Uterus (tissue), 2 donors: ENCODE data around the gene OR52N4.

Source experiments
- POLR2A ChIP-seq, 2 donors: fragments of 450-650 bp; IDR thresholded peaks; one replicate each; pipeline ENCODE4 v1.6.1; 2016; ENCODE audit warnings: antibody characterized with exemption in 2 of 2, mild to moderate bottlenecking in 1 of 2, moderate library complexity in 1 of 2
- TF ChIP-seq, protein P1 (sequence below), 4 experiments: fragments of 200-600 bp in 2 of 4; fragments of 450-650 bp in 2 of 4; sonication (generic) in 2 of 4; IDR thresholded peaks; one replicate each; pipeline ENCODE4 v1.5.1; 2016 to 2019; ENCODE audit warnings: antibody characterized with exemption in 4 of 4, mild to moderate bottlenecking in 2 of 4, moderate library complexity in 1 of 4

DNA sequence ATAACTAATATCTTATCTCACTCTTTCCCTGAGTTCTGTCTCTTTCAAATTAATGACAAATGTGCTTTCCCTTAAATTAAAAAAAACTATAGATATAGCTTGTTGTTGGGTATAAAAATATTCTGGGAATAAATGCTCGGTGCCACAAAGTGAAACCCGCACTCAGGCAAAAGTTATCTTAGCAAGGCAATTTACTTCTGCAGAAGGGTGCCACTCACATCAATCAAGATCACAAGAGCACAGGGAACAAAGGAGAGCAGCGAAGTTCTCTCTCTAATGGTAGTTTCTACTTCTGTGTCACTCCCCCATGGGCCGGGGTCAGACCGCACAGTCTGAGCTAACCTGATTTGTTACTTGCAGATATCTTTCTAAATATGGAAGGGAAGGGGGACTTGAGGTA, 49.9 kb downstream of the OR52N4 start:
- TF ChIP-seq, protein P1, sequence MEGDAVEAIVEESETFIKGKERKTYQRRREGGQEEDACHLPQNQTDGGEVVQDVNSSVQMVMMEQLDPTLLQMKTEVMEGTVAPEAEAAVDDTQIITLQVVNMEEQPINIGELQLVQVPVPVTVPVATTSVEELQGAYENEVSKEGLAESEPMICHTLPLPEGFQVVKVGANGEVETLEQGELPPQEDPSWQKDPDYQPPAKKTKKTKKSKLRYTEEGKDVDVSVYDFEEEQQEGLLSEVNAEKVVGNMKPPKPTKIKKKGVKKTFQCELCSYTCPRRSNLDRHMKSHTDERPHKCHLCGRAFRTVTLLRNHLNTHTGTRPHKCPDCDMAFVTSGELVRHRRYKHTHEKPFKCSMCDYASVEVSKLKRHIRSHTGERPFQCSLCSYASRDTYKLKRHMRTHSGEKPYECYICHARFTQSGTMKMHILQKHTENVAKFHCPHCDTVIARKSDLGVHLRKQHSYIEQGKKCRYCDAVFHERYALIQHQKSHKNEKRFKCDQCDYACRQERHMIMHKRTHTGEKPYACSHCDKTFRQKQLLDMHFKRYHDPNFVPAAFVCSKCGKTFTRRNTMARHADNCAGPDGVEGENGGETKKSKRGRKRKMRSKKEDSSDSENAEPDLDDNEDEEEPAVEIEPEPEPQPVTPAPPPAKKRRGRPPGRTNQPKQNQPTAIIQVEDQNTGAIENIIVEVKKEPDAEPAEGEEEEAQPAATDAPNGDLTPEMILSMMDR (IDR thresholded peaks at IDR 0.05) = no peak
- TF ChIP-seq POLR2A (IDR thresholded peaks at IDR 0.05) = no peak
